Fibroblast of pulmonary artery (primary cell): Measurements from ENCODE around the gene SETBP1.

Experiments used
- DNase-seq: peaks from one replicate; pipeline ENCODE4 v3.0.0-alpha.2; 2010; ENCODE audit warnings: low read depth
- H3K4me3 ChIP-seq: replicated peaks from 2 replicates; pipeline ENCODE4 v1.5.1; 2011; ENCODE audit warnings: low read depth, mild to moderate bottlenecking, control low read depth, low read length, moderate library complexity
- TF ChIP-seq, protein P1 (sequence below): IDR thresholded peaks from 2 replicates; pipeline ENCODE4 v1.5.1; 2011; ENCODE audit warnings: mild to moderate bottlenecking, control low read depth, low read length, inconsistent platforms; ENCODE audit errors: missing control alignments

Gene SETBP1

DNA sequence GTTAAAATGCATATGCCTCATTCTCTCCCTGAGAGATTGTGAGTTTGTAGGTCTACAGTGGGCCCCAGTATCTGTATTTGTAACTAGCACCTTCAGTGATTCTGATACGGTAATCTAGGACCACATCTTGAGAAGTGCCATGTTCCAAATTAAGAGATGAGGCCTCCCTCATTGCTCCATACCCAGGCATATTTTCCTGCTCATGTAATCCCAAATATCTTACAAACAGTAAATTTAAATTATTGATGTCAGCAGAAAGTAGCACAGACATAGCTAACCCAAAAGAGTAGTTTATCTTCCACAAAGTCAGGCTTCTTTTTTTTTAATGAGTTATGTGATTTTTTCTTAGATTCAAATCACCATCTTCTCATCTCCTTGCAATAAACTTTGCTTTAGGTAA, 263.8 kb downstream of the SETBP1 start:
- TF ChIP-seq, protein P1, sequence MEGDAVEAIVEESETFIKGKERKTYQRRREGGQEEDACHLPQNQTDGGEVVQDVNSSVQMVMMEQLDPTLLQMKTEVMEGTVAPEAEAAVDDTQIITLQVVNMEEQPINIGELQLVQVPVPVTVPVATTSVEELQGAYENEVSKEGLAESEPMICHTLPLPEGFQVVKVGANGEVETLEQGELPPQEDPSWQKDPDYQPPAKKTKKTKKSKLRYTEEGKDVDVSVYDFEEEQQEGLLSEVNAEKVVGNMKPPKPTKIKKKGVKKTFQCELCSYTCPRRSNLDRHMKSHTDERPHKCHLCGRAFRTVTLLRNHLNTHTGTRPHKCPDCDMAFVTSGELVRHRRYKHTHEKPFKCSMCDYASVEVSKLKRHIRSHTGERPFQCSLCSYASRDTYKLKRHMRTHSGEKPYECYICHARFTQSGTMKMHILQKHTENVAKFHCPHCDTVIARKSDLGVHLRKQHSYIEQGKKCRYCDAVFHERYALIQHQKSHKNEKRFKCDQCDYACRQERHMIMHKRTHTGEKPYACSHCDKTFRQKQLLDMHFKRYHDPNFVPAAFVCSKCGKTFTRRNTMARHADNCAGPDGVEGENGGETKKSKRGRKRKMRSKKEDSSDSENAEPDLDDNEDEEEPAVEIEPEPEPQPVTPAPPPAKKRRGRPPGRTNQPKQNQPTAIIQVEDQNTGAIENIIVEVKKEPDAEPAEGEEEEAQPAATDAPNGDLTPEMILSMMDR = no peak
- no peak overlapping the region for H3K4me3 ChIP-seq

DNA sequence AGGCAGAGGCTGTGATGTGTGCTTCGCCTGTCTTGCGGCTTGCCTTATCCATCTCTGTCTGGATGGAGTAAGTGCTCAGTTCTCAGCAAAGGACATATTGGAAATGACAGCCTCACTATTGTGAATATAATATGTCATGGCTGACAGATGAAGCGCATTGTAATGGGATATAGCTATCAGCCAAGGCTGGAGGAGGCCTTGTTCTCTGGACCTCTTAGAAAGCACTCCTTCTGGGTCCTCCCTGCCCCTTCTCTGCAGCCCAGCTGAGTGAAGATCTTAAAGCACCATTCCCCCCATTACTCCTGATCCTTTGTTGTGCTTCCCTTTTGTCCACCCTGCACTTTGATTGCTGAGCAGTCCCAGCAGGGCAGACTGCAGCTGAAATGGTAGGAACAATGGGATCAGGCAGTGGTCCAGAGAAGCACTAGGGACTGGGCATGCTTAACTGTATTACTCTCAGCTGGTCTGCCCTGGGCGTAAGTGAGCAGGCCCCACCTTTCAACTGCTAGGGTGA, 265.3 kb downstream of the SETBP1 start:
- no peak for DNase-seq
- H3K4me3 ChIP-seq = no peak overlapping the region
- TF ChIP-seq, protein P1 = no peak

More for the DNA sequence above, 263.8 kb downstream of the SETBP1 start:
- DNase-seq = no peak

DNA sequence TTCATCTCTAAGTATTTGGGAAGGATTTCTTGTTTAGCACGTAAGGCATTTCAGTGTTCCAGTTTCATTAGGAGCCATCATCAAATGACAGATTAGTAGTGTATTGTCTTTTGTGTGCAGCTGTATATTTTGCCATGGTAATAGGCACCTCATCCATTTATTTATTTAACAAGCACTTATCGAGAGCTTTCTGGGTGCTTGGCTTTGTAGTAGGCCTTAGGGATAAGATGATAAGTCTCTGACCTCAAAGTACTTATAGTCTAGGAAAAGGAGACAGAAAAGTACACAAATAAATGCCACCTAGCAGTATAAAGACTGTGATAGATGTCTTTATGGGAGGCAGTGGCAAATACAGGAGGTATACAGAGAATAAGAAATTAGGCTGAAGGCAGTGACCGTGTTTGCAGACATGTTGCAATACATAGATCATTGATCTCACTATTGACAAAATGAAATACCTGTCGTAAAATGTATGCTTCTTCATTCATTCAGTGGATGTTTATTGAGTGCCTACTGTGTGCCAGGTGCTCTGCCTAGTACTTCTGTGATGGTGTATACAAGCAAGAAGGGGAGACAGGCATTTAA, 265.9 kb downstream of the SETBP1 start:
- no peak overlapping the region for H3K4me3 ChIP-seq
- TF ChIP-seq, protein P1 = no peak
- DNase-seq = no peak

DNA sequence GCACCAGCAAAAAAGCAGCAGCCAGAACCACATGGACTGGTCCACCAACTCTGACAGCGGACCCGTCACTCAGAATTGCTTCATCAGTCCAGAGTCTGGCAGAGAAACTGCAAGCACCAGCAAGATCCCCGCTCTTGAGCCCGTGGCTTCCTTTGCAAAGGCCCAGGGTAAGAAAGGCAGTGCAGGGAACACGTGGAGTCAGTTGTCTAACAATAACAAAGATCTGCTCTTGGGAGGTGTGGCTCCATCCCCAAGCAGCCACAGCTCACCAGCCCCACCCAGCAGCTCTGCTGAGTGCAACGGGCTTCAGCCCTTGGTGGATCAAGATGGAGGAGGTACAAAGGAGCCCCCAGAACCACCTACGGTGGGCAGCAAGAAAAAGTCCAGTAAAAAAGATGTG, 269.3 kb downstream of the SETBP1 start:
- TF ChIP-seq, protein P1 = no peak

DNA sequence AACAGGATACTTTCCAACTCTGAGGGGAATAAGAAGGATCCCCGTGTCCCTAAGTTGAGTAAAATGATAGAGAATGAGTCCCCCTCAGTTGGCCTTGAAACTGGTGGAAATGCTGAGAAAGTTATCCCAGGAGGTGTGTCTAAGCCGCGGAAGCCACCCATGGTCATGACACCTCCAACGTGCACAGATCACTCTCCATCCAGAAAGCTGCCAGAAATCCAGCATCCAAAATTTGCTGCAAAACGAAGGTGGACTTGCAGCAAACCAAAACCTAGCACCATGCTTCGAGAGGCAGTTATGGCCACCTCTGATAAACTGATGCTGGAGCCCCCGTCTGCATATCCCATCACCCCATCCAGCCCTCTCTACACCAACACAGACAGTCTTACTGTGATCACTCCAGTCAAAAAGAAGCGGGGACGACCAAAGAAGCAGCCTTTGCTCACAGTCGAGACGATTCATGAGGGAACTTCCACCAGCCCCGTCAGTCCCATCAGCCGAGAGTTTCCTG, 270.1 kb downstream of the SETBP1 start:
- no peak overlapping the region for H3K4me3 ChIP-seq
- TF ChIP-seq, protein P1 = no peak
- DNase-seq = no peak

More for the DNA sequence above, 269.3 kb downstream of the SETBP1 start:
- DNase-seq = no peak
- H3K4me3 ChIP-seq = no peak overlapping the region

DNA sequence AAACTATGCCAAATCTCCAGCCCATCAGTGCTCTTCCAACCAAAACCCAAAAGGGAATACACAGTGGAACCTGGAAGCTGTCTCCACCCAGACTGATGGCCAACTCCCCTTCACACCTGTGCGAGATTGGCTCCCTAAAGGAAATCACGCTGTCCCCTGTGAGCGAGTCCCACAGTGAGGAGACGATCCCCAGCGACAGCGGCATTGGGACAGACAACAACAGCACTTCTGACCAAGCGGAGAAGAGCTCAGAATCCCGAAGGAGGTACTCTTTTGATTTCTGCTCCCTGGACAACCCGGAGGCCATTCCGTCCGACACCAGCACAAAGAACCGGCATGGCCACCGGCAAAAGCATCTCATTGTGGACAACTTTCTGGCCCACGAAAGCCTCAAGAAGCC, 271.1 kb downstream of the SETBP1 start:
- no peak for DNase-seq

More for the DNA sequence above, 271.1 kb downstream of the SETBP1 start:
- H3K4me3 ChIP-seq = no peak overlapping the region
- TF ChIP-seq, protein P1 = no peak
